Measurements from ENCODE around the gene ZNF808.
"Not testable (repeated sequence)": the region's sequence is repeated elsewhere in the genome, so short reads cannot be mapped to it uniquely, and the experiment has no call there.

Gene ZNF808

DNA sequence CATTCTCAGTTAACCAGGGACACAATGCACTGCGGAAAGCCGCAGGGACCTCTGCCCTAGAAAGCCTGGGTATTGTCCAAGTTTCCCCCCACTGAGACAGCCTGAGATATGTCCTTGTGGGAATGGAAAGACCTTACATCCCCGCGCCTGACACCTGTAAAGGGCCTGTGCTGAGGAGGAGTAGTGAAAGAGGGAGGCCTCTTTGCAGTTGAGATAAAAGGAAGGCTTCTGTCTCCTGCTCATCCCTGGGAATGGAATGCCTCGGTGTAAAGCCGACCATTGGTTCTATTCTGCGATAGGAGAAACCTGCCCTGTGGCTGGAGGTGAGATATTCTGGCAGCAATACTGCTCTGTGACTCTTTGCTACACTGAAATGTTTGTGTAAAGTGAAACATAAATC is 8.3 kb upstream of the ZNF808 start:
- H3K27me3 ChIP-seq (ENCODE audit: low read depth); H3K36me3 ChIP-seq (replicated peaks); DNase-seq (ENCODE audit: low spot score in 2 of 2); H3K4me1 ChIP-seq; in situ Hi-C loops (cut with MboI; ENCODE audit: low sequenced_read_pairs); H3K4me3 ChIP-seq; H3K9me3 ChIP-seq: not testable (repeated sequence)

DNA sequence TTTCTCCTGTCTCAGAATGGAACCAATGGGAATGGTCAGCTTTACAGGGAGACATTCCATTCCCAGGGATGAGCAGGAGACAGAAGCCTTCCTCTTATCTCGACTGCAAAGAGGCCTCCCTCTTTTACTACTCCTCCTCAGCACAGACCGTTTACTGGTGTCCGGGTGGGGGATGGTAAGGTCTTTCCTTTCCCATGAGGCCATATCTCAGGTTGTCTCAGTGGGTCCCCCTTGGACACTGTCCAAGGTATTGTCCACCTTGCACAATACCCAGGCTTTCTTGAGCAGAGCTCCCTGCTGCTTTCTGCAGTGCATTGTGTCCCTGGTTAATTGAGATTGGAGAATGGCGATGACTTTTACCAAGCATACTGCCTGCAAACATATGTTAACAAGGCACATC is 7.5 kb upstream of the ZNF808 start:
- H3K36me3 ChIP-seq (replicated peaks) = no peaks in the 10 kb centered on the region
- H3K4me1 ChIP-seq = no peaks in the 10 kb centered on the region
- H3K4me3 ChIP-seq = no peak overlapping the region
- in situ Hi-C loops (cut with MboI; ENCODE audit: low sequenced_read_pairs) = no loop called here
- H3K9me3 ChIP-seq = no peaks in the 10 kb centered on the region
- no peak for DNase-seq (ENCODE audit: low spot score in 2 of 2)
- no peaks in the 10 kb centered on the region for H3K27me3 ChIP-seq (ENCODE audit: low read depth)

DNA sequence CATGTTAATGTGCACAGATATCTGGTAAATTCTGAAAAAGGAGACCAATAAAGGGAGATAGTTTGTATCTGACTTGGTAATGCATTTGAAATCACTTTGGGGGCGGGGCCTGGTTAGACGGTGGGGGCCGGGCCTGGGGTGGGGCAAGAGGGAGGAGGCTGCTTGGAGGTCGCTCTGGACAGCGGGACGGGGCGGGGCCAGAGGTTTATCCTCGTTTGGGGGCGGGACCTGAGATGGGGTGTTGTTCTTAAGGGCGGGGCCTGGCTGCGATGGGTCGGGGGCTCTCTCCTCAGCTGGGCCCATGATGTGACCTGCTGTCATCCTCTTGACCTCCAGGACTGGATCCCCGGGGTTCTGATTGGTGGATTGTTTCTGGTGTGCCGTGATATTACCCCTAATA is 4.9 kb upstream of the ZNF808 start:
- DNase-seq (ENCODE audit: low spot score in 2 of 2) = no peak
- no peaks in the 10 kb centered on the region for H3K36me3 ChIP-seq (replicated peaks)
- no peaks in the 10 kb centered on the region for H3K4me1 ChIP-seq
- no peak overlapping the region for H3K4me3 ChIP-seq
- H3K27me3 ChIP-seq (ENCODE audit: low read depth) = no peaks in the 10 kb centered on the region
- in situ Hi-C loops (cut with MboI; ENCODE audit: low sequenced_read_pairs) = no loop called here
- no peaks in the 10 kb centered on the region; the same call in 1 of the 2 replicates for H3K9me3 ChIP-seq

GRCh38 chr19:52524086-52524485 is 3.4 kb upstream of the ZNF808 start:
- no peak for DNase-seq (ENCODE audit: low spot score in 2 of 2)
- H3K36me3 ChIP-seq (replicated peaks) = no peaks in the 10 kb centered on the region
- in situ Hi-C loops (cut with MboI; ENCODE audit: low sequenced_read_pairs) = no loop called here

GRCh38 chr19:52527956-52528351 is 486 bp downstream of the ZNF808 start:
- Histone ChIP-seq H3K27me3 (ENCODE audit: low read depth) (no peaks in the 10 kb centered on the region), H3K36me3 (replicated peaks) (no peaks in the 10 kb centered on the region), H3K4me1 (no peaks in the 10 kb centered on the region), H3K9me3 (no peaks in the 10 kb centered on the region; the same call in 1 of the 2 replicates), H3K4me3 (peak overlapping the region; percentile 82)
- DNase-seq (ENCODE audit: low spot score in 2 of 2) = peak in 1 of 2 experiments; percentile 19
- in situ Hi-C loops (cut with MboI; ENCODE audit: low sequenced_read_pairs) = no loop called here

More at GRCh38 chr19:52524086-52524485, 3.4 kb upstream of the ZNF808 start:
- no peaks in the 10 kb centered on the region; the same call in 1 of the 2 replicates for H3K9me3 ChIP-seq
- no peak overlapping the region for H3K4me3 ChIP-seq
- no peaks in the 10 kb centered on the region for H3K4me1 ChIP-seq
- no peaks in the 10 kb centered on the region for H3K27me3 ChIP-seq (ENCODE audit: low read depth)

- in situ Hi-C loops (cut with MboI; ENCODE audit: low sequenced_read_pairs) = no loop called here
- Histone ChIP-seq H3K4me3 (no peak overlapping the region), H3K9me3 (no peaks in the 10 kb centered on the region; the same call in 1 of the 2 replicates), H3K36me3 (replicated peaks) (0 out of 2 replicates have a peak, but pooled peaks cover 5% of the 10 kb centered on the region), H3K27me3 (ENCODE audit: low read depth) (no peaks in the 10 kb centered on the region), H3K4me1 (no peaks in the 10 kb centered on the region)
- no peak for DNase-seq (ENCODE audit: low spot score in 2 of 2)
These were observed 5.0 kb downstream of the ZNF808 start for GRCh38 chr19:52532480-52532879.

DNA sequence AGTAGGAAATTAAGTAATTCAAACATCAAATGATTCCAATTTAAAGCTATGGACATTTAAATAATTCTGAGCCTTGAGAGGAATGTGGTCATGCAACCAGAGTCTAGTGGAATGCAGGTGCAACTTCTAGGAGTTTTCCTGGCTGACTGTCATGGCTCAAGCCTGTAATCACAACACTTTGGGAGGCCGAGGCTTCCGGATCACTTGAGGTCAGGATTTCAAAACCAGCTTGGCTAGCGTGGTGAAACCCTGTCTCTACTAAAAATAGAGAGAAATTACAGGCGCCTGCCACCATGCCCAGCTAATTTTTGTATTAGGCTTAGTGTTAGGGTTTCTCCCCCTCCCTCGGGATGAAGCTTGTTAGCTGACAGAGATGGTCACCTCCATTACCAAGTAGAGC is 6.4 kb downstream of the ZNF808 start:
- H3K4me1 ChIP-seq = no peaks in the 10 kb centered on the region
- H3K36me3 ChIP-seq (replicated peaks) = 0 out of 2 replicates have a peak, but pooled peaks cover 5% of the 10 kb centered on the region
- no peak overlapping the region for H3K4me3 ChIP-seq
- H3K27me3 ChIP-seq (ENCODE audit: low read depth) = no peaks in the 10 kb centered on the region
- no peaks in the 10 kb centered on the region; the same call in 1 of the 2 replicates for H3K9me3 ChIP-seq
- DNase-seq (ENCODE audit: low spot score in 2 of 2) = no peak
- in situ Hi-C loops (cut with MboI; ENCODE audit: low sequenced_read_pairs) = no loop called here

GRCh38 chr19:52535385-52535770 is 7.9 kb downstream of the ZNF808 start:
- in situ Hi-C loops (cut with MboI; ENCODE audit: low sequenced_read_pairs); H3K4me3 ChIP-seq; H3K4me1 ChIP-seq; H3K36me3 ChIP-seq (replicated peaks); H3K27me3 ChIP-seq (ENCODE audit: low read depth); H3K9me3 ChIP-seq; DNase-seq (ENCODE audit: low spot score in 2 of 2): not testable (repeated sequence)

DNA sequence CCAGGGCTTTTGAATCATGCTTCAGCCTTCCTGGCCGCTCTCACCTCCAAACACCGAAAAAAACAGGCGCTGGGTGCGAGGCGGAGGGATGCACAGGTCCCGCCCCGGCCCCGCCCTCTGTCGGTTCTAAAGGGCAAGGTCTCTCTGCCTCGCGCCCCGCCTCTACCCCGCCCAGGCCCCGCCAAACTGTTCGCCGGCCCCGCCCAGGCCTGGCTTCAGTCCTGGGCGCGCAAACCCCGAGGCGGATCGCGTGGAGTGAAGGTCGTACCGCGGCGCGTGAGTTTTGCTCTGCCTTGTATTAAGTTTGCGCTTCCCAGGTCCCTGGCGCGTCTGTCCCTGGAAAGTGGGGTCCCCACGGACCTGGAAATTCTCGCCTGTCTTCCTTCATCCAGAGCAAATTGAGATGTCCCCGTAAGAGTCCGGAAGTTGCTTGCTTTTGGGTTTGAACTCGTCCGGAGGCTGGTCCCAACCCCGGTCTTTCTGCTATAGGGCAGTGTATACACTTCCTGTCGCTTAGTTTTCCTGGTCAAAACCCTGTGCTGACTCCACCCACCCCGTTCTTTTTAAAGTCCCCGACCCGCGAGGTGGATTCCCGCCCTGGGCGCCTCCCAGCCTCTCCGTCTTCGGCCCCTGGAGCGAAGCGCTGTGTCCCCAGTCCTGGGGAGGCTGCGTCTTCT is 8.4 kb downstream of the ZNF808 start:
- Histone ChIP-seq H3K4me1 (no peaks in the 10 kb centered on the region), H3K9me3 (no peaks in the 10 kb centered on the region; the same call in 1 of the 2 replicates), H3K4me3 (no peak overlapping the region), H3K27me3 (ENCODE audit: low read depth) (no peaks in the 10 kb centered on the region), H3K36me3 (replicated peaks) (0 out of 2 replicates have a peak, but pooled peaks cover 5% of the 10 kb centered on the region)
- no peak for DNase-seq (ENCODE audit: low spot score in 2 of 2)
- in situ Hi-C loops (cut with MboI; ENCODE audit: low sequenced_read_pairs) = no loop called here

DNA sequence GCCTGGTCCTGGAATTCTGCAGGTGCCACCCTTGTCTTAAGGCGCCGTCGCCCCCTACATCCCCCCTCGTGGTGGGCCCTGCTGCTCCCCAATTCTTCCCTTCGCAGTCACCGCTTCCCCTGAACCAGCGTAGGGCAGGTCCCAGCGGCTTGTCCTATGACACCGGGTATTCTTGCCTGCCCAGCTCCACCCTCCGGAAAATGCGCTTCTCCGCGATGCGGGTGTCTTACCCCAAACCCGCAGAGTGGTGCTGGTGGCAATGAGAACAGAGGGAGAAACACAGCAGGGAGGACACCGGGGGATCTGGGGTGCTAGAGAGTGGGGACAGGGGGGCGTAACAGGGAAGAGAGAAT is 9.0 kb downstream of the ZNF808 start:
- in situ Hi-C loops (cut with MboI; ENCODE audit: low sequenced_read_pairs) = no loop called here
- Histone ChIP-seq H3K27me3 (ENCODE audit: low read depth) (no peaks in the 10 kb centered on the region), H3K9me3 (no peaks in the 10 kb centered on the region; the same call in 1 of the 2 replicates), H3K4me1 (no peaks in the 10 kb centered on the region), H3K36me3 (replicated peaks) (0 out of 2 replicates have a peak, but pooled peaks cover 5% of the 10 kb centered on the region), H3K4me3 (no peak overlapping the region)
- no peak for DNase-seq (ENCODE audit: low spot score in 2 of 2)

GRCh38 chr19:52538815-52539214 is 11.3 kb downstream of the ZNF808 start:
- DNase-seq (ENCODE audit: low spot score in 2 of 2); in situ Hi-C loops (cut with MboI; ENCODE audit: low sequenced_read_pairs); H3K36me3 ChIP-seq (replicated peaks); H3K27me3 ChIP-seq (ENCODE audit: low read depth); H3K9me3 ChIP-seq; H3K4me3 ChIP-seq; H3K4me1 ChIP-seq: not testable (repeated sequence)

- DNase-seq (ENCODE audit: low spot score in 2 of 2); H3K27me3 ChIP-seq (ENCODE audit: low read depth); H3K9me3 ChIP-seq; in situ Hi-C loops (cut with MboI; ENCODE audit: low sequenced_read_pairs); H3K36me3 ChIP-seq (replicated peaks); H3K4me3 ChIP-seq; H3K4me1 ChIP-seq: not testable (repeated sequence)
These were observed 13.7 kb downstream of the ZNF808 start for GRCh38 chr19:52541176-52541575.

DNA sequence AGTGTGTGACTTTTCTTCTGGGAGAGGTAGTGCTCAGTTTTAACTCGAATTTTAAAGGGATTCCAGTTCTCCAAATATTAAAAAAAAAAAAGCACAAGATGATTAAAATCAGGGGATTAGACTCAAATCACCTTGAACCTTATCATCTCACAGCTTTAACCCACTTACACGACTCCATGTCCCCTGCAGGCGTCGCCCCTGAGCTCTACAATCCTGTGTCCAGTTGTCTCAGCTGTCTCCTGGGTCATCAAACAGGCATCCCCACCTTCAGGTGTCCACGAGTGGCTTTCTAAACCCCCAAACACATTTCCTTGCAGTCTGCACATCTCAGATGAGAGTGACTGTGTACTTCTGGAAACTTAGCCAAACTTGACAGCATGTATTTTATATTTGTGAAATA is 14.1 kb downstream of the ZNF808 start:
- Histone ChIP-seq H3K36me3 (replicated peaks) (0 out of 2 replicates have a peak, but pooled peaks cover 2% of the 10 kb centered on the region), H3K9me3 (no peaks in the 10 kb centered on the region), H3K27me3 (ENCODE audit: low read depth) (no peaks in the 10 kb centered on the region), H3K4me1 (no peaks in the 10 kb centered on the region), H3K4me3 (no peak overlapping the region)
- no peak for DNase-seq (ENCODE audit: low spot score in 2 of 2)
- in situ Hi-C loops (cut with MboI; ENCODE audit: low sequenced_read_pairs) = no loop called here

- H3K4me1 ChIP-seq; H3K27me3 ChIP-seq (ENCODE audit: low read depth); in situ Hi-C loops (cut with MboI; ENCODE audit: low sequenced_read_pairs); H3K4me3 ChIP-seq; H3K9me3 ChIP-seq; DNase-seq (ENCODE audit: low spot score in 2 of 2); H3K36me3 ChIP-seq (replicated peaks): not testable (repeated sequence)
These were observed 15.1 kb downstream of the ZNF808 start for GRCh38 chr19:52542541-52542940.

All from HAP-1 (cell line).